K562 treated with DMSO at 1 percent for 24 hours (cell line): ENCODE results near the gene TMC1. TPM values are rescaled to one million over a fixed set of nuclear protein-coding genes. Genes with fewer than 3 reads are reported as not detected.

ENCODE experiments used
- total RNA-seq: library from RNA; unstranded; fragments of 300-600 nt; gene quantifications from 2 replicates; pipeline ENCODE4 v1.2.3, GENCODE V29; 2022; ENCODE audit warnings: low read depth; ENCODE audit not compliant: insufficient read depth

Gene TMC1
- not detected in 2 replicates for total RNA-seq

GRCh38 chr9:72521416-72521815 lies at the start of gene TMC1:
TMC1 (plus strand) TSS chr9:72521608; CDS start chr9:72648649, 127,041 bp downstream.

Other genes with a start within 250 kb of the TMC1 start
- gene ZFAND5, start 156.4 kb upstream of the TMC1 start, total RNA-seq: 33.6 and 42.1 TPM in 2 replicates